Endothelial cell of umbilical vein (primary cell): ENCODE results near the gene CCDC66. TPM values are rescaled to one million over a fixed set of nuclear protein-coding genes. Genes with fewer than 3 reads are reported as not detected.

Experiments
- BruUV-seq: library from RNA; stranded (reverse); fragments of 400-500 nt; replicated peaks from 2 replicates; lab custom pipeline; 2021; lab: Mats Ljungman, UMichigan
- CTCF ChIA-PET: fragments of 300-600, 350-600 bp; sonication (Branson Sonifier 250); formaldehyde crosslinking; loops from one replicate; lab custom pipeline; 2021; ENCODE audit warnings: antibody characterized with exemption, inconsistent platforms; lab: Charles Lee
- POLR2A ChIA-PET: fragments of 300-600, 350-600 bp; sonication (Branson Sonifier 250); formaldehyde crosslinking; loops from one replicate; lab custom pipeline; 2021; ENCODE audit warnings: antibody characterized with exemption, inconsistent platforms; lab: Charles Lee
- DNase-seq: peaks from one replicate; pipeline ENCODE4 v3.0.0-alpha.2; 2011; ENCODE audit warnings: low read depth, low spot score
- FAIRE-seq: peaks from 2 replicates; lab custom pipeline; 2011; peaks lifted over from hg19 to GRCh38; lab: Jason Lieb, UNC
- H2AFZ ChIP-seq: 2 replicates; pipeline ENCODE4 v1.6.0; 2012; ENCODE audit warnings: low read depth, low read length, control low read depth, inconsistent platforms
- H3K27ac ChIP-seq: 2 replicates; pipeline ENCODE4 v1.5.1; 2011; ENCODE audit warnings: low read depth, mild to moderate bottlenecking, control low read depth, low read length, moderate library complexity; ENCODE audit not compliant: insufficient read depth
- H3K27me3 ChIP-seq, 2 experiments: 2 replicates each; pipeline versions ENCODE4 v1.6.0 to v1.6.1; 2011; ENCODE audit warnings: low read length in 2 of 2, mixed read lengths in 1 of 2; ENCODE audit not compliant: control insufficient read depth in 2 of 2, insufficient read depth in 2 of 2
- H3K36me3 ChIP-seq, 2 experiments: 2 replicates in 1 of 2; 3 replicates in 1 of 2; pipeline ENCODE4 v1.5.1; 2011; ENCODE audit warnings: low read length in 2 of 2, mild to moderate bottlenecking in 1 of 2, moderate library complexity in 1 of 2; ENCODE audit not compliant: control insufficient read depth in 2 of 2, insufficient read depth in 2 of 2; ENCODE audit errors: extremely low read depth in 1 of 2
- H3K4me1 ChIP-seq: 3 replicates; pipeline ENCODE4 v1.5.1; 2011; ENCODE audit warnings: mild to moderate bottlenecking, low read length; ENCODE audit not compliant: control insufficient read depth, insufficient read depth; ENCODE audit errors: extremely low read depth
- H3K4me2 ChIP-seq: 2 replicates; pipeline ENCODE4 v1.6.1; 2011; ENCODE audit warnings: low read length, control low read depth, mixed read lengths; ENCODE audit not compliant: insufficient read depth
- H3K4me3 ChIP-seq, 3 experiments: fragments of 200-600 bp in 1 of 3; sonication (generic), shearing (Covaris generic) in 1 of 3; replicated peaks in 1 of 3; 2 replicates each; pipeline ENCODE4 v1.5.1; 2011 to 2016; ENCODE audit warnings: control low read depth in 3 of 3, low read length in 3 of 3, mild to moderate bottlenecking in 2 of 3, inconsistent platforms in 1 of 3, low read depth in 1 of 3, moderate library complexity in 1 of 3; ENCODE audit not compliant: insufficient read depth in 1 of 3
- H3K79me2 ChIP-seq: 2 replicates; pipeline ENCODE4 v1.6.0; 2012; ENCODE audit warnings: low read length, inconsistent platforms; ENCODE audit not compliant: control insufficient read depth, insufficient read depth
- H3K9ac ChIP-seq: replicated peaks from 2 replicates; pipeline ENCODE3; 2011; ENCODE audit warnings: low read length, control low read depth; ENCODE audit not compliant: insufficient read depth; ENCODE audit errors: extremely low read depth
- H3K9me1 ChIP-seq: replicated peaks from 3 replicates; pipeline ENCODE4 v1.6.0; 2011; ENCODE audit warnings: mild to moderate bottlenecking, low read length; ENCODE audit not compliant: control insufficient read depth, insufficient read depth; ENCODE audit errors: extremely low read depth
- H3K9me3 ChIP-seq: replicated peaks from 2 replicates; pipeline ENCODE4 v1.5.1; 2012; ENCODE audit warnings: low read length, inconsistent platforms; ENCODE audit not compliant: control insufficient read depth, insufficient read depth
- H4K20me1 ChIP-seq: replicated peaks from 2 replicates; pipeline ENCODE3; 2011; ENCODE audit warnings: mild to moderate bottlenecking, low read length; ENCODE audit not compliant: control insufficient read depth, insufficient read depth; ENCODE audit errors: extremely low read depth
- EZH2 ChIP-seq: IDR thresholded peaks from 2 replicates; pipeline ENCODE4 v1.6.1; 2012; ENCODE audit warnings: borderline replicate concordance, low read depth, mild to moderate bottlenecking, moderate library complexity, low read length, inconsistent platforms; ENCODE audit not compliant: severe bottlenecking
- FOS ChIP-seq: IDR thresholded peaks from 2 replicates; pipeline ENCODE4 v1.6.1; 2011; ENCODE audit warnings: mild to moderate bottlenecking, low read length, moderate library complexity, borderline replicate concordance; ENCODE audit not compliant: insufficient read depth
- POLR2AphosphoS5 ChIP-seq: IDR thresholded peaks from 2 replicates; pipeline ENCODE4 v1.6.1; 2012; ENCODE audit warnings: low read depth, mild to moderate bottlenecking, control low read depth, low read length, moderate library complexity; ENCODE audit not compliant: insufficient read depth
- dilution Hi-C: fragments of 300-500 bp; cut with MboI; formaldehyde crosslinking; loops from one replicate; pipeline ENCODE4 v1.15.0; 2019; ENCODE audit warnings: low sequenced_read_pairs; ENCODE audit not compliant: extremely low pct_ligation_motif_present
- intact Hi-C: fragments of 100-400 bp; cut with micrococcal nuclease; formaldehyde crosslinking; loops from one replicate; pipeline ENCODE4 v1.10.0; 2022
- polyA plus RNA-seq, 4 experiments: library from polyadenylated mRNA; depleted of rRNA in 3 of 4; stranded (reverse) in 3 of 4; unstranded in 1 of 4; fragments of >200 nt; gene quantifications; 2 replicates each; pipeline versions ENCODE4 v1.2.1 to v1.2.3, GENCODE V29; 2011 to 2012; ENCODE audit warnings: missing spikeins in 1 of 4
- total RNA-seq: library from RNA; stranded (reverse); gene quantifications from 2 replicates; pipeline ENCODE4 v1.2.3, GENCODE V29; 2021
- TF ChIP-seq, protein P1 (sequence below), 2 donors: IDR thresholded peaks; 1 replicate in 1 of 2; 2 replicates in 1 of 2; pipeline ENCODE4 v1.5.1; 2011; ENCODE audit warnings: low read length in 2 of 2, mild to moderate bottlenecking in 2 of 2, moderate library complexity in 2 of 2, control low read depth in 1 of 2, inconsistent platforms in 1 of 2, low read depth in 1 of 2; ENCODE audit not compliant: insufficient read depth in 1 of 2; ENCODE audit errors: extremely low read depth in 1 of 2
- TF ChIP-seq, protein P2 (sequence below): IDR thresholded peaks from 2 replicates; pipeline ENCODE4 v1.6.1; 2011; ENCODE audit not compliant: insufficient read depth, insufficient read length

The CCDC66 gene
- total and polyA plus RNA-seq, 2 donors (not counting 3 experiments of a cell fraction or from before 2014, with no cell fraction given): 5.0 to 20.7 TPM

DNA sequence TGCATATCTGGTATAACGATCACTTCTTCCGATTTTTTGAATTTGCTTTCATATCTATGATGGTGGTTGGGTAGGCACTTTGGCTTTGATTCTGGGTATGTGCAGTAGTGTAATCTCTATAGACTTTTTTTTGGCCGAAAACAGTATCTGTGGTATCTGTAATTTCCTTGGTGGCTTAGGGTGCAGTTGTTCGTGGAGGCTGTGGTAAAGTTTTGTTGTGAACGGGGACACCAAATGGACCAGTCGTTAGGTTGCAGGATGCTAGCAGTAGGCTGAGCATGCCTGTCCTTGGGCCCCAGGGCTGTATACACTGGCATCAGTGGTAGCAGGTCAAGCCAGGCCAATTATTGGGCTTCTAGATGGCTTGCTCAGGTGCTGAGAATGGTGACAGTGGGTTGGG, 55.2 kb downstream of the CCDC66 start:
- Histone ChIP-seq H3K4me1 (peaks cover 3% of the 10 kb centered on the region), H3K9me3 (no peaks in the 10 kb centered on the region), H3K4me3 (no peak overlapping the region), H3K9me1 (no peaks in the 10 kb centered on the region), H3K4me2 (no peak overlapping the region), H3K27me3 (no peaks in the 10 kb centered on the region), H4K20me1 (no peaks in the 10 kb centered on the region), H3K27ac (no peak overlapping the region), H3K36me3 (peaks cover 5 to 7% of the 10 kb centered on the region in 2 experiments), H2AFZ (no peak overlapping the region), H3K9ac (no peak overlapping the region), H3K79me2 (no peaks in the 10 kb centered on the region)
- BruUV-seq: no TSS peak
- dilution Hi-C loops: no loop called here
- CTCF ChIA-PET: no interaction called here
- FAIRE-seq (no peak), DNase-seq (no peak)
- TF ChIP-seq, protein P1, sequence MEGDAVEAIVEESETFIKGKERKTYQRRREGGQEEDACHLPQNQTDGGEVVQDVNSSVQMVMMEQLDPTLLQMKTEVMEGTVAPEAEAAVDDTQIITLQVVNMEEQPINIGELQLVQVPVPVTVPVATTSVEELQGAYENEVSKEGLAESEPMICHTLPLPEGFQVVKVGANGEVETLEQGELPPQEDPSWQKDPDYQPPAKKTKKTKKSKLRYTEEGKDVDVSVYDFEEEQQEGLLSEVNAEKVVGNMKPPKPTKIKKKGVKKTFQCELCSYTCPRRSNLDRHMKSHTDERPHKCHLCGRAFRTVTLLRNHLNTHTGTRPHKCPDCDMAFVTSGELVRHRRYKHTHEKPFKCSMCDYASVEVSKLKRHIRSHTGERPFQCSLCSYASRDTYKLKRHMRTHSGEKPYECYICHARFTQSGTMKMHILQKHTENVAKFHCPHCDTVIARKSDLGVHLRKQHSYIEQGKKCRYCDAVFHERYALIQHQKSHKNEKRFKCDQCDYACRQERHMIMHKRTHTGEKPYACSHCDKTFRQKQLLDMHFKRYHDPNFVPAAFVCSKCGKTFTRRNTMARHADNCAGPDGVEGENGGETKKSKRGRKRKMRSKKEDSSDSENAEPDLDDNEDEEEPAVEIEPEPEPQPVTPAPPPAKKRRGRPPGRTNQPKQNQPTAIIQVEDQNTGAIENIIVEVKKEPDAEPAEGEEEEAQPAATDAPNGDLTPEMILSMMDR (IDR thresholded peaks at IDR 0.05; ENCODE audit: extremely low read depth in 1 of 2, insufficient read depth in 1 of 2, low read depth in 1 of 2, low read length in 2 of 2): no peak
- intact Hi-C loops: no loop called here
- POLR2A ChIA-PET: no interaction called here

DNA sequence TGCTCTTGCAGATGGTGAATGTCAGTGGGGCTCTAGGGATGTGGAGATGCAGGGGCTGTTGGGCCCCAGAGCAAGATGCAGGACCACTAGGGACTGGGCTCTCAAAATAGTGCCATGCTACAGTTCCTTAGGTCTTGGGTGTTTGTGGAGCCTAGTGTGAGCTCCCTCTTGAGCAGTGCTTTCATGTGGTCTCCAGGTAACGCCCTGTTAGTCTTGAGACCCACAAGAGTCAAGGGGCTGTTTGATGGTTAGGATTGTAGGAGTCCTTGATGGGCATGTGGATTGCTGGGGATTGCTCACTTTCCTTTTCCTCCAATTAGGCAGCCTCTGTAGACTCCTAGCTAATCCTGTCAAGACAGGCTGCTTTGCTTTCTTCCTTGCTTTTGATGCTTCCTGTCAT, 56.0 kb downstream of the CCDC66 start:
- ChIA-PET CTCF (no interaction called here), POLR2A (no interaction called here)
- no peaks in the 10 kb centered on the region for H3K79me2 ChIP-seq

More for the DNA sequence above, 56.0 kb downstream of the CCDC66 start:
- Histone ChIP-seq H3K9ac (no peak overlapping the region), H3K4me3 (no peak overlapping the region), H3K36me3 (peaks cover 5 to 11% of the 10 kb centered on the region in 2 experiments), H3K27ac (no peak overlapping the region), H3K27me3 (no peaks in the 10 kb centered on the region), H3K4me2 (no peak overlapping the region), H4K20me1 (no peaks in the 10 kb centered on the region), H2AFZ (no peak overlapping the region), H3K9me3 (no peaks in the 10 kb centered on the region), H3K4me1 (peaks cover 3% of the 10 kb centered on the region), H3K9me1 (no peaks in the 10 kb centered on the region)
- DNase-seq (no peak), FAIRE-seq (no peak)
- intact Hi-C loops: no loop called here
- TF ChIP-seq, protein P2, sequence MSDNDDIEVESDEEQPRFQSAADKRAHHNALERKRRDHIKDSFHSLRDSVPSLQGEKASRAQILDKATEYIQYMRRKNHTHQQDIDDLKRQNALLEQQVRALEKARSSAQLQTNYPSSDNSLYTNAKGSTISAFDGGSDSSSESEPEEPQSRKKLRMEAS: no peak
- TF ChIP-seq FOS (no peak), EZH2 (no peak), POLR2AphosphoS5 (no peak)
- no TSS peak for BruUV-seq
- dilution Hi-C loops: no loop called here
